OCI-LY3 (cell line): ENCODE data around the gene ADGRG1.

ENCODE experiments used
- CTCF ChIP-seq: fragments of 200-600, 300-600 bp; sonication (generic); IDR thresholded peaks from 2 replicates; pipeline ENCODE4 v1.5.1; 2014; ENCODE audit warnings: antibody characterized with exemption, low read length, low read depth
- EZH2phosphoT487 ChIP-seq: fragments of 200-600 bp; shearing (Covaris generic); IDR thresholded peaks from 2 replicates; pipeline ENCODE4 v1.6.1; 2018; ENCODE audit warnings: antibody characterized with exemption, mixed run types, low read depth

DNA sequence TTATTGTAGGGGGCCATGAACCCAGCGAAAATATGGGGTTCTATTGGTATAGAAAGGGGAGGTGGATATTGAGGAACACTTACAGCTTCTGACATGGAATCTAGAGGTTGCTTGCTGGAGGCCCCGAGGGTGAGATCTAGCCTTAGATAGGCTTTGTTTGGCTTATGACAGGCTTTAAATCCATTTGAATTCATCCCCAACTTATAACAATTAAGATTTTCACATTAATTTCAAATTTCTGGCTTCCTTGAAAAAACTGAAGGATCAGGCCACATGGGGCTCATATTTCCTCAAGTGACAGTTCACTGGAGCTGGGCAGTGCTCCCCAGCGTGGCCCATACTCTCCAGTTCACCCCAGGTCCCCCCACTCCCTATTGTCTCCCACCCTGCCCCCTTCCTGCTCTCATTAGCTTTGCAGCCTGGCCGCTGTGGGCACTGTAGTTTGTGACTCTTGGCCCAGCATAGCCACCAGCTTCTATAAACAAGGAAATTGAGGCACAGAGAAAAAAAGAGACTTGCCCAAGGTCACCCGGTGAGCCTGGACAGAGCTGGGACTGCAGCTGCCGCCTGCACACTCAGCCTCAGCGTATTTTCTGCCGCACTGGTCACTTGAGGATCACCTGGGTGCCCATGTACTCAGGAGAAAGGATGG lies 19.8 kb upstream of the ADGRG1 start:
- TF ChIP-seq CTCF = no peak
- no peak for TF ChIP-seq EZH2phosphoT487
